Measurements from ENCODE around the gene TCAP.
A peak's percentile ranks its signal among the peaks of the same experiment; 100 is the strongest.

Gene TCAP

DNA sequence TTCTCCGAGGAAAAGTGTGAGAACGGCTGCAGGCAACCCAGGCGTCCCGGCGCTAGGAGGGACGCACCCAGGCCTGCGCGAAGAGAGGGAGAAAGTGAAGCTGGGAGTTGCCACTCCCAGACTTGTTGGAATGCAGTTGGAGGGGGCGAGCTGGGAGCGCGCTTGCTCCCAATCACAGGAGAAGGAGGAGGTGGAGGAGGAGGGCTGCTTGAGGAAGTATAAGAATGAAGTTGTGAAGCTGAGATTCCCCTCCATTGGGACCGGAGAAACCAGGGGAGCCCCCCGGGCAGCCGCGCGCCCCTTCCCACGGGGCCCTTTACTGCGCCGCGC, 34.6 kb downstream of the TCAP start, which contains the start of gene ERBB2:
Gene ERBB2, plus strand, starts transcription at position 247 of the 330 bp plus-strand sequence. CDS start 175 bp downstream, outside the sequence.
- no peak for DNase-seq (ENCODE audit: low spot score)
- Histone ChIP-seq H3K4me3 (peak within 1 kb of the TSS; percentile 100), H3K27ac (peak within 1 kb of the TSS; percentile 79 to 97)
- TF ChIP-seq CTCF (IDR thresholded peaks at IDR 0.05) = no peak

- no peak for TF ChIP-seq CTCF (IDR thresholded peaks at IDR 0.05)
- Histone ChIP-seq H3K4me3 (peak overlapping the region; percentile 100), H3K27ac (peak overlapping the region; percentile 79 to 97)
- DNase-seq (ENCODE audit: low spot score) = no peak
Observed at GRCh38 chr17:39700148-39700987, 35.2 kb downstream of the TCAP start.

DNA sequence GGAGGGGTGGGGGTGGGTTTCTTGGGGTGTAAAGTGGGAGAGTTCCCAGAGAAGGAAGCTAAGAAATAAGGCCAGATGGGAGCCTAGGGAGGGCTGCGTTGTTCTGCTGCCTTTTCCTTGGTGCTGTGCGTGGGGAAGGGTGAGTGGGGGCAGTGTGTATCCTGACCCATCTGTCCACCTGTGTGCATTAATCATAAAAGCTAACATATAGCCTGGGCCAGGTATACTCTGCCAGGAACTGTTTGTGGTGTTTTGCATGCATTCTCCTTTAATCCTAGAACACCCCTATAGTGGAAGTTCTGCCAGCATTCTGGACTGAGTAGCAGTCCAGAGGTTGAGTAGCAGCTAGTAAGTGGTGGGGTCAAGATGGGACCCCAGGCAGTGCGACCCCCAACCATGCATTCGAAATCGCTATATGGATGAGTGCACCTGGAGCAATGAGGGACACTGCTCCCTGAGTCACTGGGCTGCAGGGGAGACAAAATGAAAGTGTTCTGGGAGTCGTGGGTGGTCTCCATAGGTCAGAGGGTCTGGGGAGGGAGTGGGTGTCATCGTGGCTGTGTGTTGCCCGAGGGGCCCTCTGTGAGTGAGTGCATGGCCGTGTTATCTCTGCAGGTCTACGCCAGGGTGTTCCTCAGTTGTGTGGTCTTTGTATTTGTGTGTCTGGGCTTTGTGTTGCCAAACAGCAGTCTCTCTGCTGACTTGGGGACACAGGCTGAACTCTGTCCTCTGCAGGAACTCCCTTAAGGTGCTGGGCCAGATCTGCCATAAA, 36.0 kb downstream of the TCAP start:
- TF ChIP-seq CTCF (IDR thresholded peaks at IDR 0.05) = no peak
- Histone ChIP-seq H3K4me3 (peak overlapping the region; percentile 100), H3K27ac (peak overlapping the region; percentile 79 to 97)
- no peak for DNase-seq (ENCODE audit: low spot score)

DNA sequence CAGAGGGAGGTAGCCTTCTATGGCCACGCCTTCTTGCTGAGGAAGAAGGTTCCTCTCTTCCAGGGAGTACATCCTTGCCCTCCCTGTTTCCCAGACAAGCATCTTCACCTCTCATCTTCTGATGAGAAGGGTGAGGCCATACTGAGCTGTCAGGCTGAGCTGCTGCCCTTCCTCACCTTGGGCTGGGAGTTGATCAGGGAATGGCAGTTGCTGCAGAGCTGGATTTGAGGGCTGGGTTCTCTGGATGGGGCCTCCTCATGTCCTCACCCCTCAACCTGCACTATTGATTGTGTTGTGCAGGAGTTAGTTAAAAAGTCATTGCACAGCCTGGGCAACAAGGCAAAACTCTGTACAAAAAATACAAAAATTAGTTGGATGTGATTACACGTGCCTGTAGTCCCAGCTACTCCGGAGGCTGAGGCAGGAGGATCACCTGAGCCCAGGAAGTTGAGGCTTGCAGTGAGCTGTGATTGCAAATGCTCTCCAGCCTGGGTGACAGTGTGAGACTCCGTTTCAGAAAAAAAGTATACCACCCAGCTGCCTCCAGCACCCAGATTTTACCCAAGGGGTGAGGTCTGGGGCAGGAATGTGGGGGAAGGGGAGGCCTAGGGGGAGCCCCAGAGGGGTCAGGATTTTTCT, 36.8 kb downstream of the TCAP start:
- H3K27ac ChIP-seq = peak overlapping the region in 1 of 2 donors; percentile 97
- no peak for TF ChIP-seq CTCF (IDR thresholded peaks at IDR 0.05)
- peak overlapping the region; percentile 100 for H3K4me3 ChIP-seq
- DNase-seq (ENCODE audit: low spot score) = no peak

DNA sequence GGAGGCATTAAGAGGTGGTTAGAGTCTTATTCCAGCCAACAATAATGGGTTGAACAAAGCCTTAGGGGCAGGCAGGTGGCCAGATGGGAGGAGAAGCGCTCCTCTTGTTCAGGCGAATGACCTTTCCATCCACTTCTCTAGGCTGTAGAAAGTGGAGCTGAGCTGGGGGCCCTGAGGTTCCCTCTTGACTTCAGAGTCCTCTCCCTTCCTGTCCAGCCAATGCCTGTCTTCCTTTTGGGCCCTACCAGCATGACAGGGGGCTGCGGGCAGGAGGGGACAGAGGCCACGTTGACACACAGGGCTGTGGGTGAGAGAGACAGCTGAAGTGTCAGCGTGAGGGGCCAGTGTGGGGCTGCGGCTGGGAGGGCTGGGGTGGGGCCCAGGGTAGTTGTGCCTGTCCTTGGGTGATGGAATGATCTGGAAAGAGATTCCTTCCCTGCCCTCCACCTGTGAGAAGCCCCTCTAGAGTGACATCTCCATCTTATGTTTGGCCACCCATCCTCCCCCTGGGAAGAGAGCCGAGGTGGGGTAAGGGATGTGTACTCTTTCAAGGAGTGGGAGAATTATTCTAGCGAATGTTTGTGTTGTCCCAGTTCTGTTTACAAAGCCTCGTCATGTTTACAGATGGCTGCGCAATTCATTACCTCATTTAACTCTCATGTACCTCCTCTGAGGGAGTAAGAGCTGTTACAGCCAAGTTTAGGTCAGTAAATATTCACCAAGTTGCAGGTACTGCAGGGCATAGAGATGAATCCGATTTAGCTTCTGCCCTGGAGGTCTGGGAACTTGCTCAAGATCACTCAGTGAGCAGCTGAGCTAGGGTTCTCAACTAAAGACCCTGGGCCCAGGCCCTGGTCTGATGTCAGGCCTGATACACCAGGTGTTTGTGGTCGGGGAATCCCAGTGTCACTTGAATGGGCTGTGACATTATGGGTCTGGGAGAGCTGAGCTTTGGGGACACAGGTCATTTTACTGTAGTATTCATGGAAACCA, 38.0 kb downstream of the TCAP start:
- H3K4me3 ChIP-seq = no peak overlapping the region

More for the DNA sequence above, 38.0 kb downstream of the TCAP start:
- H3K27ac ChIP-seq = peak overlapping the region in 1 of 2 donors; percentile 85
- no peak for DNase-seq (ENCODE audit: low spot score)
- no peak for TF ChIP-seq CTCF (IDR thresholded peaks at IDR 0.05)

Data from coronary artery (tissue), 2 donors.